Endothelial cell (in vitro differentiated cells): Measurements from ENCODE around the gene WWC1. TPM values are rescaled to one million over a fixed set of nuclear protein-coding genes. Genes with fewer than 3 reads are reported as not detected.

ENCODE experiments used
- DNase-seq: peaks from one replicate; pipeline ENCODE4 v3.0.0; 2021; ENCODE audit warnings: low spot score
- H3K27ac Mint-ChIP-seq: one replicate; pipeline ENCODE4 v1.8.0; 2021; ENCODE audit warnings: mixed read lengths, inconsistent platforms; ENCODE audit not compliant: unreplicated experiment
- H3K27me3 Mint-ChIP-seq: one replicate; pipeline ENCODE4 v1.8.0; 2021; ENCODE audit warnings: mild to moderate bottlenecking, moderate library complexity, mixed read lengths, inconsistent platforms; ENCODE audit not compliant: unreplicated experiment
- H3K36me3 Mint-ChIP-seq: one replicate; pipeline ENCODE4 v1.8.0; 2021; ENCODE audit warnings: mild to moderate bottlenecking, low read depth, mixed read lengths, inconsistent platforms; ENCODE audit not compliant: unreplicated experiment
- H3K4me1 Mint-ChIP-seq: one replicate; pipeline ENCODE4 v1.8.0; 2021; ENCODE audit warnings: mild to moderate bottlenecking, mixed read lengths, inconsistent platforms; ENCODE audit not compliant: unreplicated experiment
- H3K4me3 Mint-ChIP-seq: one replicate; pipeline ENCODE4 v1.8.0; 2021; ENCODE audit warnings: mild to moderate bottlenecking, mixed read lengths, inconsistent platforms; ENCODE audit not compliant: unreplicated experiment
- H3K9me3 Mint-ChIP-seq: one replicate; pipeline ENCODE4 v1.8.0; 2021; ENCODE audit warnings: mixed read lengths, inconsistent platforms; ENCODE audit not compliant: unreplicated experiment
- total RNA-seq: library from RNA; stranded (reverse); fragmentation: NEBNext Ultra II Directional; extraction: Animal tissue kit (Norgen Biotek cat#: 25700); gene quantifications from one replicate; pipeline ENCODE4 v1.2.1, GENCODE V29; 2021; ENCODE audit not compliant: unreplicated experiment
- TF ChIP-seq, protein P1 (sequence below): fragments of 200-600 bp; sonication (generic); IDR thresholded peaks from one replicate; pipeline ENCODE4 v1.5.0; 2021; ENCODE audit warnings: antibody characterized with exemption; ENCODE audit not compliant: unreplicated experiment

The WWC1 gene
- total RNA-seq, 1 donor from 2014 or later = 1.1 TPM

DNA sequence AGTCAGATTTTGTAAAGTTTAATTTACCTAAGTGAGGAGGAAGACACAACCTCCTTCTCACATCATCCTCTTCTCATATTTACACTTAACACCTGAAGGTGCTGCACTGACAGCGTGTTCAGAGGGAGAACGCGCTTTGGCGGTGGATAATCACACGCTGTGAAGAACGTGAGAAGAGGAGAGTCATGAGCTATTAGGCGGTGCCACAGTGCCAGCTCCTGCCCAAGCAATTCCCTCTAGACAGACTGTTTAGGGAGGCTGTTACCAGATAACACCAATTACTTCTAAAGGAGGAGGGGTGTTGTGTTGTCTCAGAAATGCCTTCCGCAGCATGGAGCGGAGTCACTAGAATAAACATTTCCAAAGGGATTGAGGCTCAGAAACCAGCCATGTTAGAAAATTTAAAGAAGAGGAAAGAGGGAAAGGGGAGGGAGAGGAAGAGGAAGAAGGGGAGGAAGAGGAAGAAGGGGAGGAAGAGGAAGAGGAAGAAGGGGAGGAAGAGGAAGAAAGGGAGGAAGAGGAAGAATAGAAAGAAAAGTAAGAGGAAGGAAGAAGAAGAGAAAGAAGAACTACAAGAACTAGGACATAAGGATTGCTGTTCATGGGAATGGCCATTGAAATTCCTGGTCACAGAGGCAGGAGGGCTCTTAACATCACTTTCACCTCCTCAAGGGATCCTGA is 37.3 kb upstream of the WWC1 start:
- TF ChIP-seq, protein P1, sequence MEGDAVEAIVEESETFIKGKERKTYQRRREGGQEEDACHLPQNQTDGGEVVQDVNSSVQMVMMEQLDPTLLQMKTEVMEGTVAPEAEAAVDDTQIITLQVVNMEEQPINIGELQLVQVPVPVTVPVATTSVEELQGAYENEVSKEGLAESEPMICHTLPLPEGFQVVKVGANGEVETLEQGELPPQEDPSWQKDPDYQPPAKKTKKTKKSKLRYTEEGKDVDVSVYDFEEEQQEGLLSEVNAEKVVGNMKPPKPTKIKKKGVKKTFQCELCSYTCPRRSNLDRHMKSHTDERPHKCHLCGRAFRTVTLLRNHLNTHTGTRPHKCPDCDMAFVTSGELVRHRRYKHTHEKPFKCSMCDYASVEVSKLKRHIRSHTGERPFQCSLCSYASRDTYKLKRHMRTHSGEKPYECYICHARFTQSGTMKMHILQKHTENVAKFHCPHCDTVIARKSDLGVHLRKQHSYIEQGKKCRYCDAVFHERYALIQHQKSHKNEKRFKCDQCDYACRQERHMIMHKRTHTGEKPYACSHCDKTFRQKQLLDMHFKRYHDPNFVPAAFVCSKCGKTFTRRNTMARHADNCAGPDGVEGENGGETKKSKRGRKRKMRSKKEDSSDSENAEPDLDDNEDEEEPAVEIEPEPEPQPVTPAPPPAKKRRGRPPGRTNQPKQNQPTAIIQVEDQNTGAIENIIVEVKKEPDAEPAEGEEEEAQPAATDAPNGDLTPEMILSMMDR = no peak
- no peak for DNase-seq
- H3K9me3 Mint-ChIP-seq = no peaks in the 10 kb centered on the region
- H3K27me3 Mint-ChIP-seq = peaks cover 2% of the 10 kb centered on the region
- H3K27ac Mint-ChIP-seq = no peak overlapping the region
- H3K4me1 Mint-ChIP-seq = peaks cover 2% of the 10 kb centered on the region
- no peak overlapping the region for H3K4me3 Mint-ChIP-seq
- no peaks in the 10 kb centered on the region for H3K36me3 Mint-ChIP-seq

- Mint-ChIP-seq H3K9me3 (no peaks in the 10 kb centered on the region), H3K4me3 (no peak overlapping the region), H3K27me3 (peaks cover 2% of the 10 kb centered on the region), H3K4me1 (no peaks in the 10 kb centered on the region), H3K27ac (no peak overlapping the region), H3K36me3 (no peaks in the 10 kb centered on the region)
- TF ChIP-seq, protein P1 = no peak
- DNase-seq = no peak
Observed at GRCh38 chr5:168260353-168261226, 30.9 kb upstream of the WWC1 start.

DNA sequence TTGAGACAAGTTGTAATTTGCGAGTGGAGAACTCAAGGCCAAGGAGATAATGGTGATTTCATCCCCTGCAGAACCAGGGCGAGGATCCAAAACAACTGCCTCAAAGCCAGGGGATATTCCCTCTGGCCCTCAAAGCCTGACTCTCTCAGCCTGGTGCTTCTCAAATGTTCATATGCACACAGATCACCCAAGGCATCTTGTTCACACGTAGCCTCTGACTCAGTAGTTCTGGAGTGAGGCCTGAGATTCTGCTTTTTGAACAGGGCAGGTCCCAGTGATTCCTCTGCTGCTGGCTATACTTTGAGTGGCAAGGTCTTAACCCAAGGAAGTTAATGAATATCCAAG is 30.2 kb upstream of the WWC1 start:
- H3K27ac Mint-ChIP-seq = no peak overlapping the region
- no peak overlapping the region for H3K4me3 Mint-ChIP-seq
- no peaks in the 10 kb centered on the region for H3K4me1 Mint-ChIP-seq
- H3K27me3 Mint-ChIP-seq = peaks cover 3% of the 10 kb centered on the region
- no peak for DNase-seq
- no peaks in the 10 kb centered on the region for H3K9me3 Mint-ChIP-seq
- H3K36me3 Mint-ChIP-seq = no peaks in the 10 kb centered on the region
- TF ChIP-seq, protein P1 = no peak

DNA sequence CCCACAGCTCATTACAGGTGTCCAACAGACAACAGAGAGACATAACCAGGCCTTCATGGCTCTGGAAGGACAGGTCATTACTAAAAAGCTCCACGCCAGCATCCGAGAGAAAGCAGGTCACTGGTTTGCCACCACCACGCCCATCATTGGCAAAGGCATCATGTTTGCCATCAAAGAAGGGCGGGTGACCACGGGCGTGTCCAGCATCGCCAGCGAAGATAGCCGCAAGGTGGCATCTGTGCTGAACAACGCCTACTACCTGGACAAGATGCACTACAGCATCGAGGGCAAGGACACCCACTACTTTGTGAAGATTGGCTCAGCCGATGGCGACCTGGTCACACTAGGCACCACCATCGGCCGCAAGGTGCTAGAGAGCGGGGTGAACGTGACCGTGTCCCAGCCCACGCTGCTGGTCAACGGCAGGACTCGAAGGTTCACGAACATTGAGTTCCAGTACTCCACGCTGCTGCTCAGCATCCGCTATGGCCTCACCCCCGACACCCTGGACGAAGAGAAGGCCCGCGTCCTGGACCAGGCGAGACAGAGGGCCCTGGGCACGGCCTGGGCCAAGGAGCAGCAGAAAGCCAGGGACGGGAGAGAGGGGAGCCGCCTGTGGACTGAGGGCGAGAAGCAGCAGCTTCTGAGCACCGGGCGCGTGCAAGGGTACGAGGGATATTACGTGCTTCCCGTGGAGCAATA is 29.3 kb upstream of the WWC1 start:
- Mint-ChIP-seq H3K9me3 (no peaks in the 10 kb centered on the region), H3K4me3 (no peak overlapping the region), H3K4me1 (no peaks in the 10 kb centered on the region), H3K27ac (no peak overlapping the region), H3K36me3 (no peaks in the 10 kb centered on the region), H3K27me3 (peaks cover 2% of the 10 kb centered on the region)
- DNase-seq = no peak
- TF ChIP-seq, protein P1 = no peak

DNA sequence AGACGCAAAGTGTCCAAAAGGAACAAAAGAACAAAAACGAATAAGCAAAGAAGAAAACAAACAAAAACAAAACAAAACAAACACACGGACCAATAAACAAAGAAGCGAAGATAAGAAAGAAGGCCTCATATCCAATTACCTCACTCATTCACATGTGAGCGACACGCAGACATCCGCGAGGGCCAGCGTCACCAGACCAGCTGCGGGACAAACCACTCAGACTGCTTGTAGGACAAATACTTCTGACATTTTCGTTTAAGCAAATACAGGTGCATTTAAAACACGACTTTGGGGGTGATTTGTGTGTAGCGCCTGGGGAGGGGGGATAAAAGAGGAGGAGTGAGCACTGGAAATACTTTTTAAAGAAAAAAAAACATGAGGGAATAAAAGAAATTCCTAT is 28.3 kb upstream of the WWC1 start:
- TF ChIP-seq, protein P1 = no peak
- no peak overlapping the region for H3K4me3 Mint-ChIP-seq
- no peak for DNase-seq
- H3K4me1 Mint-ChIP-seq = no peaks in the 10 kb centered on the region
- H3K27ac Mint-ChIP-seq = no peak overlapping the region
- H3K27me3 Mint-ChIP-seq = peaks cover 2% of the 10 kb centered on the region
- H3K36me3 Mint-ChIP-seq = no peaks in the 10 kb centered on the region
- H3K9me3 Mint-ChIP-seq = no peaks in the 10 kb centered on the region
